ENCODE measurements around the gene CRABP2.

Gene CRABP2

GRCh38 chr1:156705321-156705917 is at the start of gene CRABP2:
TSS of gene CRABP2 (minus strand) at chr1:156705583. CDS start at chr1:156705446, 137 bp downstream.
- no peak for DNase-seq (ENCODE audit: low read depth in 2 of 2)

GRCh38 chr1:156754219-156754618 is 48.8 kb upstream of the CRABP2 start:
- no peak for DNase-seq (ENCODE audit: low read depth in 2 of 2)

GRCh38 chr1:156752843-156753482 is 47.6 kb upstream of the CRABP2 start:
- no peak for DNase-seq (ENCODE audit: low read depth in 2 of 2)

GRCh38 chr1:156751757-156752481 is 46.5 kb upstream of the CRABP2 start:
- peak; percentile 96 to 98 for DNase-seq (ENCODE audit: low read depth in 2 of 2)

GRCh38 chr1:156751451-156751756 is 46.0 kb upstream of the CRABP2 start, which contains the start of gene HDGF:
TSS of gene HDGF (minus strand) at chr1:156751675. CDS start at chr1:156751429, 246 bp downstream.
- DNase-seq (ENCODE audit: low read depth in 2 of 2): no peak

GRCh38 chr1:156750711-156751450 is 45.5 kb upstream of the CRABP2 start:
- DNase-seq (ENCODE audit: low read depth in 2 of 2): no peak

- peak in 1 of 2 donors; percentile 35 for DNase-seq (ENCODE audit: low read depth in 2 of 2)
Observed at GRCh38 chr1:156750191-156750672, 44.8 kb upstream of the CRABP2 start.

GRCh38 chr1:156749419-156750118 is 44.2 kb upstream of the CRABP2 start:
- DNase-seq (ENCODE audit: low read depth in 2 of 2): no peak

GRCh38 chr1:156748670-156749418 is 43.5 kb upstream of the CRABP2 start:
- no peak for DNase-seq (ENCODE audit: low read depth in 2 of 2)

GRCh38 chr1:156747742-156748669 is 42.6 kb upstream of the CRABP2 start:
- no peak for DNase-seq (ENCODE audit: low read depth in 2 of 2)

GRCh38 chr1:156746728-156747631 is 41.6 kb upstream of the CRABP2 start:
- peak; percentile 43 to 52 for DNase-seq (ENCODE audit: low read depth in 2 of 2)

GRCh38 chr1:156746406-156746727 is 41.0 kb upstream of the CRABP2 start:
- no peak for DNase-seq (ENCODE audit: low read depth in 2 of 2)

- DNase-seq (ENCODE audit: low read depth in 2 of 2): no peak
Observed at GRCh38 chr1:156745881-156746280, 40.5 kb upstream of the CRABP2 start.

- no peak for DNase-seq (ENCODE audit: low read depth in 2 of 2)
Observed at GRCh38 chr1:156744786-156745419, 39.5 kb upstream of the CRABP2 start.

- DNase-seq (ENCODE audit: low read depth in 2 of 2): no peak
Observed at GRCh38 chr1:156744344-156744743, 39.0 kb upstream of the CRABP2 start.

- DNase-seq (ENCODE audit: low read depth in 2 of 2): no peak
Observed at GRCh38 chr1:156743367-156744302, 38.3 kb upstream of the CRABP2 start.

GRCh38 chr1:156742801-156743200 is 37.4 kb upstream of the CRABP2 start:
- no peak for DNase-seq (ENCODE audit: low read depth in 2 of 2)
